Measurements from ENCODE around the gene DDX19B. TPM values are rescaled to one million over a fixed set of nuclear protein-coding genes. Genes with fewer than 3 reads are reported as not detected.
"Not testable (repeated sequence)": the region's sequence is repeated elsewhere in the genome, so short reads cannot be mapped to it uniquely, and the experiment has no call there.

DDX19B gene
- polyA plus RNA-seq, 1 donor: 23.0 TPM

GRCh38 chr16:70364399-70364798, 65.4 kb downstream of the DDX19B start:
- no peak for DNase-seq

GRCh38 chr16:70370145-70370544, 71.2 kb downstream of the DDX19B start:
- DNase-seq: not testable (repeated sequence)

- no peak for DNase-seq
Observed at GRCh38 chr16:70370924-70371323, 71.9 kb downstream of the DDX19B start.

DNA sequence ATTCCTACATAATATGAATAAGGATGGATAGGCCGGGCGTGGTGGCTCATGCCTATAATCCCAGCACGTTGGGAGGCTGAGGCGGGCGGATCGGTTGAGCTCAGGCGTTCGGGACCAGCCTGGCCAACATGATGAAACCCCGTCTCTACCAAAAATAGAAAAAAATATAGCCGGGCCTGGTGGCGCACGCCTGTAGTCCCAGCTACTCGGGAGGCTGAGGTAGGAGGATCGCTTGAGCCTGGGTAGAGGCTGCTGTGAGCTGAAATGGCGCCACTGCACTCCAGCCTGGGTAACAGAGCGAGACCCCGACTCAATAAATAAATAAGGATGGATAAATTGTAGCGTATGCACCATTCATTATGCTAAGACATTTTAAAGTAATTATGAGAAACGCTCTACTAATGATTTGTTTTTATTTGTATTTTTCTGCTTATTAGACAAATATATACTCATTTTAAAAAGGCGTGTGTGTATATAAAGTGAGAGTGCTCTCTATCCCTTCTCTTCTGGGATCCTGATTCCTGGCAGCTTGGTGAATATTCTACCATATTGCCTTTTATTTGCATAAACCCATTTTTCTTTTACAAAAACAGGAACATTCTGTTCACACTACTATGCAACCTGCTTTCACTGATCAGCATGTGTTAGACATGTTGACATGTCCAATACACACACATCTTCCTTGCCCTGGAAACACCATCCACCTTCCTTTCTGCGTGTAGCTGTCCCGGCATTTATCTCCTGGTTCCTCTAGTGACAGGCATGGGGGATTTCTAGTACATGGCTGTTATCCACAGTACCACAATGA, 74.1 kb downstream of the DDX19B start:
- no peak for DNase-seq

- no peak for DNase-seq
Observed at GRCh38 chr16:70374213-70374612, 75.2 kb downstream of the DDX19B start.

DNA sequence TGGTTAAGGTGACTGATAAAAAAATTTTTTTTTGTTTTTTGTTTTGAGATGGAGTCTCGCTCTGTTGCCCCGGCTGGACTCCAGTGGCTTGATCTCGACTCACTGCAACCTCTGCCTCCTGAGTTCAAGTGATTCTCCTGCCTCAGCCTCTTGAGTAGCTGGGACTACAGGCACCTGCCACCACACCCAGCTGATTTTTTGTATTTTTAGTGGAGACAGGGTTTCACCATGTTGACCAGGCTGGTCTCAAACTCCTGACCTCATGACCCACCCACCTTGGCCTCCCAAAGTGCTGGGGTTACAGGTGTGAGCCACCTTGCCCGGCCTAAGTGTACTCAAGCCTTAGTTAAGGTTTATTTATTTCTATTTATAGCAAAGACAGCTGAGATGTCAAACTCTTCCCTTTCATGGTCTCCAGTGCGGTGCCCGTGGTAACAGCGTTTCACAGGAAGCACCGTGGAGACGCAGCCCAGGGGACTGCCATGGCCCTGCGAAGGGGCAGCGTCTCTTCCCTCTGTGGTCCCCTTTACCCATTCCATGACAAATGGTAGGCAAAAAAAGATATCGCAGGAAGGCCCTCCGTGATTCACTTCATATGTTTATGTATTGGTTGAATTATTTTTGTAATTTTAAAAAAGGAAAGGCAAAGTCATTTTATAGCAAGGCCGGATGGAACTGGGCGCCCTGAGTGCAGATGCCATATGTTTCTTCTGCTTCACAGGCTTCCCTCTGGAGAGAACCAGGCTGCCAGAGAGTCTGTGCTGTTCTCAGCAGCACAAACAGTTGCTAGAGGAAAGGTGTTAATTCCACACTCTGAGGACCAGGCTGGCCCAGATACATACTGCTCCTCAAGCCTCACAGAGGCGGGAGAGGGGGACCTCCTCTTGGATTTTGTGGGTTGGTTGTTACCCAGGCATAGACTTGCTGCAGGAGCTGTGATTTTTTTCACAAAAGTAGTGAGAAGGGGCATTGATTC, 76.9 kb downstream of the DDX19B start:
- no peak for DNase-seq

DNA sequence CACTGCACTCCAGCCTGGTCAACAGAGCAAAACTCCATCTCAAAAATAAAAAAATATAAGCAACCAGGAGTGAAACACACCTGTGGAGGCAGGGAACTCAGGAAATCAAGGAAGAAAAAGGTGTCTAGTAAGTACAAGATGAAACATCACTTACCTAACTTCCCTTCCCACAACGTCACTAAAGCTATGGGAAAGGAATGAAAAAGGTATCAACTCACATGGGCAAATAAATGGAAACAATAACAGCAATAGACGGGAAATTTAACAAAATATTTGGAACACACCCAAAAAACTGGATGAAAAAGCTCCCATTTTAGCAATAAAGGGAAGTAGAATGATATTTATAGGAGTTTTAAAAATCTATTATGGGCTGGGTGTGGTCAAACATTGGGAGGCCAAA, 78.8 kb downstream of the DDX19B start:
- DNase-seq: no peak

GRCh38 chr16:70378869-70379493, 80.0 kb downstream of the DDX19B start:
- DNase-seq: no peak

GRCh38 chr16:70380248-70380918, 81.4 kb downstream of the DDX19B start:
- peak; percentile 43 for DNase-seq

DNA sequence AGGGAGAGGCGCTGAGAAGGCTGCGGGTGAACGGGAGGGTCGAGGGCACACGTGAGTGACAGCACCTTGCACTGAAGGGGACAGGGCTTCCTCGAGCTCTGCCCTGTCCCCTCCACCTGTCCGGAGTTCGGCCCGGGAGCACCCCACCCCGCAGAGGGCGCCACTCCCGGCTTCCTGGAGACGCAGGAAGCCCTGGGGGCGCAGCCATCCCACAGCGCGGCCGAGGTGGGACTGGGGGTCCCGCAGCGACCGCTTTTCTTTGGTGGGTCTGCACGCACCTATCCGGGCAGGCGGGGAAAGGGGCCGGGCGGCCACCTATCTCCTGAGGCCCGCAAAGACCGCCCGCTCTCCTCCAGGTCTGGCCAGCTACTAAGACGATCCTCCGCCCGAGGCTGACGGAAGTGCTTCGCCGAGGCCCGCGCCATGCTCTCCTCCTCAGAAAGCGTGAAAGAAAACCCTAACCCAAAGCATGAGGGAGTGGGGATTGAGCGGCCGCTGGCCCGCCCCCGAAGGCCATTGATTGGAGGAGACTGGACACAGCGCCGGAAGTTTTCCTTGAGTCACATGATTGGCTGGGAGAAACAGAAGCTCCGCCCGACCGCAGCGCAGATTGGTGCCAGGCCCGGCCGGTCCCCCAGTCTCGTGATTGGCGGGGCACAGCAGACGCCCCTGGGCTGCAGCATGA, 82.1 kb downstream of the DDX19B start:
- DNase-seq: peak; percentile 95

DNA sequence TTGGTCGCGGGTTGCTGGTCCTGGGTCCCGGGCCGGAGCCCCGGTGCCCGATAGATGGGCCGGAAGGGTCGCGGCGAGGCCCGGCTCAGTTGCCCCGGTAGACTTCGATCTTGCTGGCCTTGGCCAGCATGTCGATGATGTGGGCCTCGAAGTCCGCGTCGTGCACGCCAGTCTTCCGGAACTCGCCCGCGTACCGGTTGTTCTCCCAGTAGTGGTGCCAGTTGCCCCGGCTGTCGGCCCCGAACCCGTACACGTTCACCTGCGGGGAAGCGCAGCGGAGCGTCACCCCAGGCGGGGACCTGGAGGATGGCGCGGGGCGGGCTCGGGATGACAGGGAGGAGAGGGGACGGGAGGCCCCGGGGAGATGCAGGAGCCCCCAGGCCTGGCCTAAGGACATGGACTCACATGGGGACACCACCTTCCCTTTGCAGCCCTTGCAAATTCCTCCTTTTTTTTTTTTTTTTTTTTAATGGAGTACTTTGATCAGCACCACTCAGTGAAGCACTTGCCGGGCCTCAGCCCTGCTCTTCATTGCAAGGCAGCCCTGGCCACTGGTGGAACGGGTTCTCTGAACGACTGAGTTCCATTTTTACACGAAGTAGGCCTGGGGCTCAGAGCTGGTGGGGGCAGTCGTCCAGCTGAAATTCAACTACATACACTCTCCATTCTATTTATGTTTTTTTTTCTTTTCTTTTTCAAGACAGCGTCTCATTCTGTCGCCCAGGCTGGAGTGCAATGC, 82.8 kb downstream of the DDX19B start:
- DNase-seq: no peak

- no peak for DNase-seq
Observed at GRCh38 chr16:70383421-70383960, 84.5 kb downstream of the DDX19B start.

Other genes starting within 250 kb of the DDX19B start
- gene PDPR, start 184.9 kb upstream of the DDX19B start, polyA plus RNA-seq (ENCODE audit: insufficient read length): 21.2 TPM
- gene CLEC18C, start 125.4 kb upstream of the DDX19B start, polyA plus RNA-seq (ENCODE audit: insufficient read length): 1.1 TPM
- gene EXOSC6, start 47.2 kb upstream of the DDX19B start, polyA plus RNA-seq (ENCODE audit: insufficient read length): 10.2 TPM
- gene AARS1, start 9.7 kb upstream of the DDX19B start, polyA plus RNA-seq (ENCODE audit: insufficient read length): 58.9 TPM
- 38.0 TPM for gene DDX19A, start 47.7 kb downstream of the DDX19B start, polyA plus RNA-seq (ENCODE audit: insufficient read length)
- gene ST3GAL2, start 139.9 kb downstream of the DDX19B start, polyA plus RNA-seq (ENCODE audit: insufficient read length): 30.5 TPM
- 8.8 TPM for gene FCSK, start 155.4 kb downstream of the DDX19B start, polyA plus RNA-seq (ENCODE audit: insufficient read length)
- 46.6 TPM for gene COG4, start 224.4 kb downstream of the DDX19B start, polyA plus RNA-seq (ENCODE audit: insufficient read length)
- gene SF3B3, start 224.6 kb downstream of the DDX19B start, polyA plus RNA-seq (ENCODE audit: insufficient read length): 208 TPM

All from hindlimb muscle (tissue), 1 donor.